Measurements from ENCODE around the gene PITPNC1. TPM values are rescaled to one million over a fixed set of nuclear protein-coding genes. Genes with fewer than 3 reads are reported as not detected.
A peak's percentile ranks its signal among the peaks of the same experiment; 100 is the strongest.

PITPNC1 gene
- total RNA-seq, 1 donor from 2014 or later = 19.3 TPM

- POLR2A ChIA-PET = no interaction called here
- no peak for DNase-seq
These were observed 188.0 kb downstream of the PITPNC1 start for GRCh38 chr17:67565068-67565467.

GRCh38 chr17:67566656-67567055 lies 189.6 kb downstream of the PITPNC1 start:
- no peak for TF ChIP-seq CTCF (IDR thresholded peaks at IDR 0.05)
- H3K36me3 Mint-ChIP-seq (ENCODE audit: low read depth) = no peaks in the 10 kb centered on the region
- ATAC-seq (ENCODE audit: low read depth) (no peak), DNase-seq (no peak)
- intact Hi-C loops (cut with micrococcal nuclease) = no loop called here
- ChIA-PET CTCF (no interaction called here), POLR2A (no interaction called here)
- no peak overlapping the region for H3K4me3 Mint-ChIP-seq
- no peak overlapping the region for H3K27ac Mint-ChIP-seq
- H3K4me1 Mint-ChIP-seq = peaks cover 30% of the 10 kb centered on the region
- no peaks in the 10 kb centered on the region for H3K27me3 Mint-ChIP-seq
- no peaks in the 10 kb centered on the region for H3K9me3 Mint-ChIP-seq

More at GRCh38 chr17:67565068-67565467, 188.0 kb downstream of the PITPNC1 start:
- intact Hi-C loops (cut with micrococcal nuclease) = no loop called here
- H3K27me3 Mint-ChIP-seq = no peaks in the 10 kb centered on the region
- TF ChIP-seq CTCF (IDR thresholded peaks at IDR 0.05) = no peak
- no peak overlapping the region for H3K4me3 Mint-ChIP-seq
- CTCF ChIA-PET = no interaction called here
- no peak for ATAC-seq (ENCODE audit: low read depth)
- no peak overlapping the region for H3K27ac Mint-ChIP-seq
- peaks cover 15% of the 10 kb centered on the region for H3K4me1 Mint-ChIP-seq
- no peaks in the 10 kb centered on the region for H3K9me3 Mint-ChIP-seq
- no peaks in the 10 kb centered on the region for H3K36me3 Mint-ChIP-seq (ENCODE audit: low read depth)

- peaks cover 49% of the 10 kb centered on the region for H3K4me1 Mint-ChIP-seq
- ChIA-PET CTCF (interaction anchor here (2.0 kb wide), 1 partner anchor 10 kb away, joined by 5 read pairs; no protein-coding TSS in a partner anchor), POLR2A (no interaction called here)
- peak overlapping the region; percentile 20 for H3K4me3 Mint-ChIP-seq
- H3K9me3 Mint-ChIP-seq = no peaks in the 10 kb centered on the region
- TF ChIP-seq CTCF (IDR thresholded peaks at IDR 0.05) = no peak
- DNase-seq (no peak), ATAC-seq (ENCODE audit: low read depth) (peak; percentile 60)
- H3K27me3 Mint-ChIP-seq = no peaks in the 10 kb centered on the region
- intact Hi-C loops (cut with micrococcal nuclease) = no loop called here
- no peaks in the 10 kb centered on the region for H3K36me3 Mint-ChIP-seq (ENCODE audit: low read depth)
- H3K27ac Mint-ChIP-seq = peak overlapping the region; percentile 72
These were observed 192.0 kb downstream of the PITPNC1 start for GRCh38 chr17:67569015-67569451.

GRCh38 chr17:67569873-67570272 lies 192.8 kb downstream of the PITPNC1 start:
- CTCF ChIA-PET = interaction anchor here (2.0 kb wide), 1 partner anchor 11 kb away, joined by 5 read pairs; no protein-coding TSS in a partner anchor
- H3K27me3 Mint-ChIP-seq = no peaks in the 10 kb centered on the region
- no peaks in the 10 kb centered on the region for H3K9me3 Mint-ChIP-seq
- TF ChIP-seq CTCF (IDR thresholded peaks at IDR 0.05) = no peak
- intact Hi-C loops (cut with micrococcal nuclease) = loop anchor here (5.0 to 10.0 kb wide), 2 partner anchors 117 to 245 kb away; no protein-coding TSS in a partner anchor
- POLR2A ChIA-PET = interaction anchor here (0.6 to 1.0 kb wide), 2 partner anchors 169 to 190 kb away, joined by 3 to 6 read pairs; no protein-coding TSS in a partner anchor
- no peaks in the 10 kb centered on the region for H3K36me3 Mint-ChIP-seq (ENCODE audit: low read depth)
- peak overlapping the region; percentile 53 for H3K4me3 Mint-ChIP-seq
- H3K4me1 Mint-ChIP-seq = peaks cover 57% of the 10 kb centered on the region
- peak overlapping the region; percentile 72 for H3K27ac Mint-ChIP-seq
- ATAC-seq (ENCODE audit: low read depth) = no peak
- no peak for DNase-seq

GRCh38 chr17:67570797-67571196 lies 193.7 kb downstream of the PITPNC1 start:
- H3K4me1 Mint-ChIP-seq = peaks cover 67% of the 10 kb centered on the region
- no peak overlapping the region for H3K4me3 Mint-ChIP-seq
- ATAC-seq (ENCODE audit: low read depth) = no peak
- no peaks in the 10 kb centered on the region for H3K36me3 Mint-ChIP-seq (ENCODE audit: low read depth)
- intact Hi-C loops (cut with micrococcal nuclease) = loop anchor here (5.0 to 10.0 kb wide), 2 partner anchors 117 to 244 kb away; no protein-coding TSS in a partner anchor
- CTCF ChIA-PET = interaction anchor here (1.6 kb wide), 1 partner anchor 193 kb away, joined by 4 read pairs; no protein-coding TSS in a partner anchor
- H3K9me3 Mint-ChIP-seq = no peaks in the 10 kb centered on the region
- TF ChIP-seq CTCF (IDR thresholded peaks at IDR 0.05) = no peak
- H3K27ac Mint-ChIP-seq = no peak overlapping the region
- POLR2A ChIA-PET = interaction anchor here (0.6 to 1.0 kb wide), 4 partner anchors 10 to 1933 kb away, joined by 3 to 6 read pairs (median 4); no protein-coding TSS in a partner anchor
- DNase-seq = no peak
- H3K27me3 Mint-ChIP-seq = no peaks in the 10 kb centered on the region
